AG04450 (cell line): ENCODE measurements around the gene NUB1. TPM values are rescaled to one million over a fixed set of nuclear protein-coding genes. Genes with fewer than 3 reads are reported as not detected.

Source experiments
- CTCF ChIA-PET: fragments of 300-600, 350-600 bp; formaldehyde crosslinking; extraction: SDS; loops from one replicate; lab custom pipeline; 2022; ENCODE audit warnings: antibody characterized with exemption, inconsistent platforms; lab: Charles Lee
- POLR2A ChIA-PET: fragments of 350-600 bp; formaldehyde crosslinking; extraction: SDS; loops from one replicate; lab custom pipeline; 2021; ENCODE audit warnings: antibody characterized with exemption, inconsistent platforms; lab: Yijun Ruan, JAX
- DNase-seq: peaks from one replicate; pipeline ENCODE4 v3.0.0-alpha.2; 2011; ENCODE audit warnings: low read depth, low spot score
- H3K27ac ChIP-seq: one replicate; pipeline ENCODE4 v1.5.1; 2012; ENCODE audit warnings: low read depth, low read length, control low read depth
- H3K27me3 ChIP-seq: one replicate; pipeline ENCODE4 v1.6.0; 2012; ENCODE audit warnings: low read length; ENCODE audit not compliant: control insufficient read depth, insufficient read depth
- H3K4me3 ChIP-seq: 2 replicates; pipeline ENCODE4 v1.5.1; 2011; ENCODE audit warnings: mild to moderate bottlenecking, low read depth, low read length, control low read depth
- H3K9me3 ChIP-seq: 2 replicates; pipeline ENCODE4 v1.5.1; 2012; ENCODE audit warnings: low read length; ENCODE audit not compliant: control insufficient read depth, insufficient read depth
- polyA minus RNA-seq: library from RNA; depleted of rRNA, polyadenylated mRNA; stranded (reverse); fragments of >200 nt; gene quantifications from 2 replicates; pipeline ENCODE4 v1.2.3, GENCODE V29; 2011; rRNA and poly(A)+ RNA removed
- polyA plus RNA-seq: library from polyadenylated mRNA; depleted of rRNA; stranded (reverse); fragments of >200 nt; gene quantifications from 2 replicates; pipeline ENCODE4 v1.2.3, GENCODE V29; 2011; rRNA removed
- TF ChIP-seq, protein P1 (sequence below): IDR thresholded peaks from 2 replicates; pipeline ENCODE4 v1.5.1; 2011; ENCODE audit warnings: low read depth, low read length, control low read depth, inconsistent platforms

NUB1 gene
- polyA plus RNA-seq (42.7 and 64.1 TPM in 2 replicates), polyA minus RNA-seq (23.9 and 30.9 TPM in 2 replicates)

GRCh38 chr7:151341357-151342101 lies at the start of gene NUB1:
NUB1 (plus strand) TSS chr7:151341812; CDS start chr7:151345350, 3,538 bp downstream.
- H3K27me3 ChIP-seq: peaks cover 7% of the 10 kb centered on the region
- TF ChIP-seq, protein P1, sequence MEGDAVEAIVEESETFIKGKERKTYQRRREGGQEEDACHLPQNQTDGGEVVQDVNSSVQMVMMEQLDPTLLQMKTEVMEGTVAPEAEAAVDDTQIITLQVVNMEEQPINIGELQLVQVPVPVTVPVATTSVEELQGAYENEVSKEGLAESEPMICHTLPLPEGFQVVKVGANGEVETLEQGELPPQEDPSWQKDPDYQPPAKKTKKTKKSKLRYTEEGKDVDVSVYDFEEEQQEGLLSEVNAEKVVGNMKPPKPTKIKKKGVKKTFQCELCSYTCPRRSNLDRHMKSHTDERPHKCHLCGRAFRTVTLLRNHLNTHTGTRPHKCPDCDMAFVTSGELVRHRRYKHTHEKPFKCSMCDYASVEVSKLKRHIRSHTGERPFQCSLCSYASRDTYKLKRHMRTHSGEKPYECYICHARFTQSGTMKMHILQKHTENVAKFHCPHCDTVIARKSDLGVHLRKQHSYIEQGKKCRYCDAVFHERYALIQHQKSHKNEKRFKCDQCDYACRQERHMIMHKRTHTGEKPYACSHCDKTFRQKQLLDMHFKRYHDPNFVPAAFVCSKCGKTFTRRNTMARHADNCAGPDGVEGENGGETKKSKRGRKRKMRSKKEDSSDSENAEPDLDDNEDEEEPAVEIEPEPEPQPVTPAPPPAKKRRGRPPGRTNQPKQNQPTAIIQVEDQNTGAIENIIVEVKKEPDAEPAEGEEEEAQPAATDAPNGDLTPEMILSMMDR: no peak
- no peak within 1 kb of the TSS for H3K27ac ChIP-seq
- peak; percentile 46 for DNase-seq
- H3K9me3 ChIP-seq: 0 out of 2 replicates have a peak, but pooled peaks cover 2% of the 10 kb centered on the region
- CTCF ChIA-PET: interaction anchor here (0.7 to 2.5 kb wide), 6 partner anchors 11 to 109 kb away, joined by 3 to 12 read pairs (median 3); no protein-coding TSS in a partner anchor
- POLR2A ChIA-PET: interaction anchor here (0.6 to 1.1 kb wide), 8 partner anchors 14 to 491 kb away, joined by 3 to 7 read pairs (median 4); no protein-coding TSS in a partner anchor
- peak within 1 kb of the TSS; percentile 71 for H3K4me3 ChIP-seq

DNA sequence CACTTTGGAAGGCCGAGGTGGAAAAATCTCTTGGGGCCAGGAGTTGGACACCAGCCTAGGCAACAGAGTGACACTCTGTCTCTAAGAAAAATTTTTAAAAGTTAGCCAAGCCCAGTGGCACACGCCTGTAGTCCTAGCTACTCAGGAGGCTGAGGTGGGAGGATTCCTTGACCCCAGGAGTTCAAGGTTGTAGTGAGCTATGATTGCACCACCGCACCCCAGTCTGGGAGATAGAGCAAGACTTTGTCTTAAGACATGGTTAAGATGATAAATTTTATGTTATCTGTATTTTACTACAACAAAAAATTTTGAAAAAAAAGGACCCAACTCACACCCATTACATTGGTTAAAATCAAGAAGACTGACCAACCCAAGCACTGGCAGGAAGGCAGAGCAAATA lies 48.8 kb upstream of the NUB1 start:
- TF ChIP-seq, protein P1: no peak
- Histone ChIP-seq H3K9me3 (no peaks in the 10 kb centered on the region), H3K27me3 (peaks cover 29% of the 10 kb centered on the region), H3K27ac (no peak overlapping the region), H3K4me3 (no peak overlapping the region)
- no peak for DNase-seq
- POLR2A ChIA-PET: no interaction called here
- CTCF ChIA-PET: interaction anchor here (0.9 to 1.4 kb wide), 2 partner anchors 11 to 22 kb away, joined by 3 to 5 read pairs; no protein-coding TSS in a partner anchor

DNA sequence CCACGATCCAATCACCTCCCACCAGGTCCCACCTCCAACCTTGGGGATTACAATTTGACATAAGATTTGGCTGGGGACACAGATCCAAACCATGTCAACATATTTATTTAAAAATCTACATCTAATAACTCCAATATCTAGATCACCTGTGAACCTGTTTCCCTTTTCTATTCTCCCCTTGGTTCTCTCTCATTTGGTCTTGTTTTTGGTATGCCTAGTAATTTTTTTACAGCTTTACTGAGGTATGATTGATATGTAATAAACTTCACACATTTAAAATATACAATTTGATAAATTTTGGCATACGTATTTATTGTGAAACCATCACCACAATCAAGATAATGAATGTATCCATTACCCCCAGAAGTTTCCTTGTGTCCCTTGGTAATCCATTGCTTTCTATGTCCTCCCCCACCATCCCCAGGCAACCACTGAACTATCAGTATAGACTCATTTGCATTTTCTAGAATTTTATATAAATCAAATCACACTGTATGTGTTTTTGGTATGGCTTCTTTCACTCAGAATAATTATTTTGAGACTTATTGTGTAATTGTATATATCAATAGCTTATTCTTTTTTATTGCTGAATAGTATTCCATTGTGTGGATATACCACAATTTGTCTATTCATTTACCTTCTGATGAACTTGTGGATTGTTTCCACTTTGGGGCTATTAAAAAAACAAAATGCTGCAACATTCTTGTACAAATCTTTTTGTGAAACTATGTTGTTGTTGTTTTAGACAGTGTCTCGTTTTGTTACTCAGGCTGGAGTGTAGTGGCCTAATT lies 45.2 kb upstream of the NUB1 start:
- no peak overlapping the region for H3K4me3 ChIP-seq
- POLR2A ChIA-PET: no interaction called here
- no peak overlapping the region for H3K27ac ChIP-seq
- DNase-seq: no peak
- peaks cover 5% of the 10 kb centered on the region for H3K9me3 ChIP-seq
- TF ChIP-seq, protein P1: no peak
- peaks cover 25% of the 10 kb centered on the region for H3K27me3 ChIP-seq
- CTCF ChIA-PET: interaction anchor here (1.2 to 1.3 kb wide), 2 partner anchors 19 to 52 kb away, joined by 4 read pairs; no protein-coding TSS in a partner anchor

- Histone ChIP-seq H3K9me3 (peaks cover 5% of the 10 kb centered on the region), H3K4me3 (no peak overlapping the region), H3K27me3 (peaks cover 27% of the 10 kb centered on the region), H3K27ac (no peak overlapping the region)
- TF ChIP-seq, protein P1: no peak
- no peak for DNase-seq
- ChIA-PET POLR2A (interaction anchor here (0.6 kb wide), 1 partner anchor 33 kb away, joined by 3 read pairs; no protein-coding TSS in a partner anchor), CTCF (no interaction called here)
Observed at GRCh38 chr7:151298765-151299164, 42.8 kb upstream of the NUB1 start.
